ENCODE data around the gene ACP7.

GRCh38 chr19:39037194-39037593, 47.0 kb upstream of the ACP7 start:
- TF ChIP-seq CTCF (conservative IDR thresholded peaks at IDR 0.05; ENCODE audit: low read depth in 2 of 2): no peak
- no peak for TF ChIP-seq POLR2AphosphoS5 (IDR thresholded peaks at IDR 0.05; ENCODE audit: low read depth)
- no peak for TF ChIP-seq REST (IDR thresholded peaks at IDR 0.05; ENCODE audit: unreplicated experiment)
- TF ChIP-seq EZH2 (IDR thresholded peaks at IDR 0.05; ENCODE audit: low read depth, unreplicated experiment): no peak
- no peak for TF ChIP-seq CREB1 (CRISPR knock-in tag; IDR thresholded peaks at IDR 0.05; ENCODE audit: low read depth)
- no peak for TF ChIP-seq EZH2phosphoT487 (IDR thresholded peaks at IDR 0.05; ENCODE audit: unreplicated experiment)
- TF ChIP-seq ZNF114 (CRISPR knock-in tag; IDR thresholded peaks at IDR 0.05): no peak
- TF ChIP-seq STAT1 (IDR thresholded peaks at IDR 0.05; ENCODE audit: unreplicated experiment): no peak
